ENCODE data around the gene KATNAL1.
"Not testable (repeated sequence)": the region's sequence is repeated elsewhere in the genome, so short reads cannot be mapped to it uniquely, and the experiment has no call there.

KATNAL1 gene

GRCh38 chr13:30211745-30212144, 95.6 kb downstream of the KATNAL1 start:
- no peak for DNase-seq (ENCODE audit: low spot score)

GRCh38 chr13:30204564-30204963, 102.8 kb downstream of the KATNAL1 start:
- no peak for DNase-seq (ENCODE audit: low spot score)

- no peak for DNase-seq (ENCODE audit: low spot score)
These were observed 111.3 kb downstream of the KATNAL1 start for GRCh38 chr13:30196025-30196424.

GRCh38 chr13:30194906-30195305, 112.4 kb downstream of the KATNAL1 start:
- DNase-seq (ENCODE audit: low spot score), result no peak

GRCh38 chr13:30193279-30194234, 113.8 kb downstream of the KATNAL1 start:
- no peak for DNase-seq (ENCODE audit: low spot score)

- DNase-seq (ENCODE audit: low spot score), result no peak
These were observed 114.8 kb downstream of the KATNAL1 start for GRCh38 chr13:30192320-30193093.

GRCh38 chr13:30191491-30192100, 115.8 kb downstream of the KATNAL1 start:
- DNase-seq (ENCODE audit: low spot score), result peak; percentile 1

GRCh38 chr13:30186634-30187415, 120.5 kb downstream of the KATNAL1 start:
- DNase-seq (ENCODE audit: low spot score), result no peak

GRCh38 chr13:30181888-30182651, 125.3 kb downstream of the KATNAL1 start:
- no peak for DNase-seq (ENCODE audit: low spot score)

- no peak for DNase-seq (ENCODE audit: low spot score)
These were observed 127.6 kb downstream of the KATNAL1 start for GRCh38 chr13:30179597-30180276.

- DNase-seq (ENCODE audit: low spot score), result no peak
These were observed 128.4 kb downstream of the KATNAL1 start for GRCh38 chr13:30178976-30179375.

GRCh38 chr13:30175166-30175565, 132.2 kb downstream of the KATNAL1 start:
- DNase-seq (ENCODE audit: low spot score), result no peak

- not testable (repeated sequence) for DNase-seq (ENCODE audit: low spot score)
These were observed 133.1 kb downstream of the KATNAL1 start for GRCh38 chr13:30174250-30174649.

GRCh38 chr13:30173303-30173610, 134.1 kb downstream of the KATNAL1 start:
- no peak for DNase-seq (ENCODE audit: low spot score)

GRCh38 chr13:30172593-30173302, 134.6 kb downstream of the KATNAL1 start:
- no peak for DNase-seq (ENCODE audit: low spot score)

- DNase-seq (ENCODE audit: low spot score), result no peak
These were observed 136.8 kb downstream of the KATNAL1 start for GRCh38 chr13:30170569-30170968.

GRCh38 chr13:30169442-30169841, 137.9 kb downstream of the KATNAL1 start:
- DNase-seq (ENCODE audit: low spot score), result no peak

GRCh38 chr13:30165796-30166195, 141.6 kb downstream of the KATNAL1 start:
- no peak for DNase-seq (ENCODE audit: low spot score)

- DNase-seq (ENCODE audit: low spot score), result no peak
These were observed 142.3 kb downstream of the KATNAL1 start for GRCh38 chr13:30165071-30165470.

- DNase-seq (ENCODE audit: low spot score), result no peak
These were observed 143.2 kb downstream of the KATNAL1 start for GRCh38 chr13:30164146-30164545.

Measured in LoVo (cell line).